EL (cell line): ENCODE data around the gene IGIP.

Experiments used
- DNase-seq: peaks from one replicate; pipeline ENCODE4 v3.0.0-alpha.2; 2016

The IGIP gene

GRCh38 chr5:140168371-140168770 is 42.6 kb downstream of the IGIP start:
- no peak for DNase-seq

- DNase-seq: no peak
Observed at GRCh38 chr5:140169410-140169809, 43.7 kb downstream of the IGIP start.

GRCh38 chr5:140172483-140172882 is 46.7 kb downstream of the IGIP start:
- DNase-seq: no peak

- DNase-seq: no peak
Observed at GRCh38 chr5:140174014-140174413, 48.3 kb downstream of the IGIP start.

- peak; percentile 88 for DNase-seq
Observed at GRCh38 chr5:140174465-140175366, 49.0 kb downstream of the IGIP start, which contains the start of gene CYSTM1. Gene CYSTM1, plus strand, starts transcription at chr5:140175188. Its CDS starts 19,278 bp downstream, at chr5:140194466.

GRCh38 chr5:140175367-140176030 is 49.8 kb downstream of the IGIP start:
- peak; percentile 73 for DNase-seq

- DNase-seq: no peak
Observed at GRCh38 chr5:140176031-140176387, 50.3 kb downstream of the IGIP start.

- no peak for DNase-seq
Observed at GRCh38 chr5:140178086-140178410, 52.3 kb downstream of the IGIP start.

- no peak for DNase-seq
Observed at GRCh38 chr5:140178482-140179116, 52.9 kb downstream of the IGIP start.
